Measurements from ENCODE around the gene CACNA1D. TPM values are rescaled to one million over a fixed set of nuclear protein-coding genes. Genes with fewer than 3 reads are reported as not detected.

CACNA1D gene
- total RNA-seq, 2 experiments from 2014 or later, result 0.13 to 0.17 TPM

GRCh38 chr3:53672981-53673380 is 178.6 kb downstream of the CACNA1D start:
- ChIA-PET CTCF (no interaction called here), POLR2A (no interaction called here)

DNA sequence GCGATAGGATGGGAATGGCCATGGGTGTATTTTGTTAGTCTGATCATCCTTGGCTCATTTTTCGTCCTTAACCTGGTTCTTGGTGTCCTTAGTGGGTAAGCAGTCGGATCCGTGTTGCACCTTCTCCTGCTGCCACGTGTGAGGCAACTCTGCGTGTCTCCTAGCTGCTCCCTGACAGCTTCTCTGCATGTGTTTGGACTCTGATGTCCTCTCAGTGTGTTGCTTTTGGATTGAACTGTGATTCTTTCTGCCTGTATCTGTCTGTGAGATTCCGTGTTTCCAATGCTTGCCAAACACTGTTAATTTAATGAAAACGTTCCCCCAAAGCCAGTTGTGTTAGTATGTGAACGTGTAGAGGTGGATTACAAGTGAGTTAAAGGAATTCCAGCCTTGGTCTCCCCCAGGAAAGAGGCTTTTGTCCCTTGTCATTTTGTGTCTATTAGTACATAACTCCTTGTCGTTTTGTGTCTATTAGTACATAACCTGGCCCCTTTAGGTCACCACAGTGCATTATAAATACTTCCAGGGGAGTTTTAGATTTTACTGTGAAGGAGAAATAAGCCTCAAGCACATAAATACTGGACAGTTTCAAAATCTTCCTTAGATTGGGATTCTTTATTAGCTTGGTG is 179.4 kb downstream of the CACNA1D start:
- ChIA-PET CTCF (interaction anchor here (0.6 kb wide), 1 partner anchor 515 kb away, joined by 3 read pairs; no protein-coding TSS in a partner anchor), POLR2A (no interaction called here)

DNA sequence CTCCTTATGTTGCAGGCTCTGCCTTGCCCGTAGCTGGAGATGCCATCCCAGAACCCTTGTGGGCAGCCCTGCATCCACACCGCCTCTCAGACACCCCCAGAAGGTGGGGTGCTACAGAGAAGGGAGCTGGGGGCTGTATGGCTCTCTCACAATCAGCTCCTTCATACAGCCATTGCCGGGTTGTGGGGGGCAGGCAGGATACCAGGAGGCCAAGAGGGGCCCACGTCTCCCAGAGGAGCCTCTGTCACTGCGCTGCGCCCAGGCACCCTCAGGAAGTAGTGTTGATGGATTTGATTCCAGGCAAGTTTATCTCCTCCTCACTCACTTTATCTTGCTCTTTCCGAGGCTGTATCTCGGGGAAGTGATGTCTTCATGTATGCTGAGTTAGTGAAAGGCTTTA is 180.2 kb downstream of the CACNA1D start:
- POLR2A ChIA-PET, result no interaction called here
- CTCF ChIA-PET, result no interaction called here

DNA sequence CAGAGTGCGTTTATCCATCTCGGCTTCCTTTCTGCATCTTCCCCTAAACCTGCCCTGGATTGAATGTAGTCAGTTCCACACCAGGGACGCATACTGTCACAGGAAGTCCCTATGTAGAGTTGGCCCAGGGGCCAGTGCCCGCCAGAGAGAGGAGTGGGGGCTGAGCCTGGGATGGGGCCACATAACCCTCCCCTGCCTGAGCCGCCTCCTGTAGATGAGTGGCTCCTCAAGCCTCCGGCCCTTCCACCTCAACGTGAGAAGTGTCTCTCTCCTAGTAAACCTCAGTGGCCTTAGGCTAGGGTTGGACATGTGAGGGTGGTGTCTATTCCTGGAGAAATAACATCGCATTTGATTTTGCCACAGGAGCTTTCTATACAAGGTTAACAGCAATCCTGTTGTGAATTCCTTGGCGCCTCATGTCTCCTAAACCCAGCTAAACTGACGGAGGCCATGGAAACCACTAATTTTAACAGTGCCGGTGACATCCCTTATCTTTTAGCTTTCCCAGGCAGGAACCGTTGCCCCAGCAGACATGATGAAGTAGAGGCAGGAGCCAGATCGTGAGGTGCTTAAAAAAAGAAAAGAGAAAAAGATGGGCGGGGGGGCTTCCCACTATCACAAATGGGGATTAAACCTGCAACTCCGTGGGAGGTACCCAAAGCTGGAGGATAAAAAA is 180.7 kb downstream of the CACNA1D start:
- CTCF ChIA-PET, result no interaction called here
- POLR2A ChIA-PET, result no interaction called here

GRCh38 chr3:53675942-53676341 is 181.5 kb downstream of the CACNA1D start:
- POLR2A ChIA-PET, result no interaction called here

GRCh38 chr3:53677413-53677812 is 183.0 kb downstream of the CACNA1D start:
- POLR2A ChIA-PET, result no interaction called here
- CTCF ChIA-PET, result no interaction called here

More at GRCh38 chr3:53675942-53676341, 181.5 kb downstream of the CACNA1D start:
- CTCF ChIA-PET, result no interaction called here

DNA sequence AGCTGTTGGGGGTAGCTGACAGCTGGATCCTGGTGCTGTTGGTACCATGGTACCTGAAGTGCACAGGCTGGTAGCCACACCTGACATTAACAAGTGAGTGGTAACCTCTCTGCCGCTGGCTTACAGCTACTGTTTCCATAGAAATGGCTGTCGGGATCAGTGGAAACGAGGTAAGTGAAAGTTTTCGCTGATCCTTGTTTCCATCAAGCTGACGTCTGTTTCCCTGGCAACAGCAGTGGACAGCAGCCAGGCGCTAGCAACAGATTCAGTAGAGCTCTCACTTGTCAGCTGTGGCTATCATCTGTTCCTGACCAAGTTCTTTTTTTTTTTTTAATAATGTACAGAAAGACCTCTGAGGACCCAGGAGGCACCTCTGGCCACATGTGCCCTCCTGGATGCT is 185.6 kb downstream of the CACNA1D start:
- CTCF ChIA-PET, result no interaction called here
- POLR2A ChIA-PET, result no interaction called here

DNA sequence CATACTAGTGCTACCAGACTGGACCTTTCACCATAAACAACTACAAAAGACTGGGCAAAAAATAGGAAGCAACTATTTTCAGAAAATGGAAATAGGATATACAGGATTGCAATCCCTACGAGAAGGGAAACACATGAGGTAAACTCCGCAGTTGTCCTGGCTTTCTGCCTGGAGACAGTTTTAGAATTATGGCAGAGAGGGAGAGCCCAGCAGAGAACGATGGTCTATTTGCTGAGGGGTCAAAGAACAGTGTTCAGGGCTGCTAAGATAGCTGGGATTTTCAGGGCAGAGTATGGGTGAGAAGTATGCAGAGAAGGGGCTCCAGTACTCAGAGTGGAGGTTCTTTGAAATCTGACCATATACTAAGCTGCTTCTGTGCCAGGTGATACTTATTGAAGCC is 188.4 kb downstream of the CACNA1D start:
- ChIA-PET POLR2A (no interaction called here), CTCF (no interaction called here)

GRCh38 chr3:53688066-53688465 is 193.7 kb downstream of the CACNA1D start:
- ChIA-PET POLR2A (no interaction called here), CTCF (no interaction called here)

- ChIA-PET CTCF (no interaction called here), POLR2A (no interaction called here)
Measured at GRCh38 chr3:53688989-53689388, 194.6 kb downstream of the CACNA1D start.

GRCh38 chr3:53689681-53690080 is 195.3 kb downstream of the CACNA1D start:
- CTCF ChIA-PET, result no interaction called here
- POLR2A ChIA-PET, result no interaction called here

DNA sequence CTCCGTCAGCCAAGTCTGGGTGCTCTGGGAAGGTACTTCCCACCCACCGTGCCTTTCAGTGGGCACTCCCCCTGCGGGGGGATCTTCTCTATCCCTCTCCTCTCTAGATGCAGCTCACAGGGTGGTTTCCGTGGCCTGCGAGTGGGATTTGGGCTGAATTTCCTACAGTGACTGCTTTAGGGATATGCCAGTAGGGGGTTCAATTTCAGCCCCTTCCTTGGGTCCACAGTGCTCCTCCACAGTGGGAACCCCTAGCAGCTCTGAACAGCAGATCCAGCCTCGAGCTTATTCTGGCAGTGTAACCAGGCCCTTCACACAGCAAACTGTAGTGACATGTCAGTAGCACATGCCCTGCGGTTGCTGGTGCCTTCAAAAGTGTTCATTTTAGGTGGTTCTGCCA is 196.1 kb downstream of the CACNA1D start:
- POLR2A ChIA-PET, result no interaction called here
- CTCF ChIA-PET, result no interaction called here

GRCh38 chr3:53691349-53691748 is 196.9 kb downstream of the CACNA1D start:
- ChIA-PET POLR2A (no interaction called here), CTCF (no interaction called here)

- POLR2A ChIA-PET, result no interaction called here
Measured at GRCh38 chr3:53691885-53692284, 197.5 kb downstream of the CACNA1D start.

GRCh38 chr3:53693451-53693850 is 199.0 kb downstream of the CACNA1D start:
- ChIA-PET POLR2A (no interaction called here), CTCF (no interaction called here)

More at GRCh38 chr3:53691885-53692284, 197.5 kb downstream of the CACNA1D start:
- CTCF ChIA-PET, result no interaction called here

GRCh38 chr3:53694046-53694445 is 199.6 kb downstream of the CACNA1D start:
- ChIA-PET POLR2A (no interaction called here), CTCF (no interaction called here)

DNA sequence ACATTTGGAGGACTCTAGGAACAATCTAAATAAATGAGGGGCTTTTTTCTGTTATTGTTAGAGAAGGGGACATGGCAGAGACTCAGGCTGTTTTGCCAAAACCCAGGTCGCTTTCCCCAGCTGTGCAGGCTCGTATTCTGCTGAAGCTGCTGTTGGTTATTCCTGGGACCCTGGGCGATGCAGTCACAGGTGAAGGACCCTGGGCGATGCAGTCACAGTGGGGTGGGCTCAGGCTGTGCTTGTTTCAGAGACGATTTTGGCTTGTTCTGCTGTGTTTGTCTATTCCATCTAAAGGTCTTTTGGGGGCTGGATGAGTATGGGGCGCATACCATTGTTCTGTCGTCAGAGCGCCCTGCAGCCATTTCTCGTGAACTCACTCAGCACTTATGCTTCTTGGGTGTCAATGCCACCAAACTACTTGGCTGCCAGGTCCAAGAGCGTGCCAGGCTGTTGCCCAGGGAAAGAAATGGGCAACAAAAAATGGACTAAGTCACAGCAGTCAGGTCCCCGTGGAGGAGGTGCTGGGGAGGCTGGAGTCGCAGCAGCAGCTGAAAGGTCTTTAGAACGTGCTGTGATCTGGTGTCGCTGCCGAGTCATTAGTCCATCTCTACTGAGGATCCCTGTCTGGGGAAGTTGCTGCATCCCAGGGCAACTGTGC is 200.4 kb downstream of the CACNA1D start:
- CTCF ChIA-PET, result no interaction called here
- POLR2A ChIA-PET, result no interaction called here

DNA sequence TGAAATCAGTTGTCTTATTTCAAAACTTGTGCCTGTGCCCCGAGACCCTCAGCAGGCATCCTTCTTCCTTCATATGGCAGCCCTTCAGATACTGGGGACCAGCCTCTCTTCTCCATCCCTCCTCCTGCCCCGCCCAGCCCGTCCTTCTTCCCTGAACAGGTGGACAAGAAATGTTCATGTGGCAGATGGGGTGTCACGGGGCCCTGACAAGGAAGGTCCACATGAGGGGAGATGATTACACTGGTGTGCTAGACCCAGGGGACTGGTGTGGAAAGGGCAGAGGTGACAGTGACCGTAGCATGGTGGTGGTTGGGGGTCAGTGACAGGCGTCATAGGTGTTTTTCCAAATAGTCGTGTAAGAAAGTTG is 200.9 kb downstream of the CACNA1D start:
- CTCF ChIA-PET, result no interaction called here
- POLR2A ChIA-PET, result no interaction called here

DNA sequence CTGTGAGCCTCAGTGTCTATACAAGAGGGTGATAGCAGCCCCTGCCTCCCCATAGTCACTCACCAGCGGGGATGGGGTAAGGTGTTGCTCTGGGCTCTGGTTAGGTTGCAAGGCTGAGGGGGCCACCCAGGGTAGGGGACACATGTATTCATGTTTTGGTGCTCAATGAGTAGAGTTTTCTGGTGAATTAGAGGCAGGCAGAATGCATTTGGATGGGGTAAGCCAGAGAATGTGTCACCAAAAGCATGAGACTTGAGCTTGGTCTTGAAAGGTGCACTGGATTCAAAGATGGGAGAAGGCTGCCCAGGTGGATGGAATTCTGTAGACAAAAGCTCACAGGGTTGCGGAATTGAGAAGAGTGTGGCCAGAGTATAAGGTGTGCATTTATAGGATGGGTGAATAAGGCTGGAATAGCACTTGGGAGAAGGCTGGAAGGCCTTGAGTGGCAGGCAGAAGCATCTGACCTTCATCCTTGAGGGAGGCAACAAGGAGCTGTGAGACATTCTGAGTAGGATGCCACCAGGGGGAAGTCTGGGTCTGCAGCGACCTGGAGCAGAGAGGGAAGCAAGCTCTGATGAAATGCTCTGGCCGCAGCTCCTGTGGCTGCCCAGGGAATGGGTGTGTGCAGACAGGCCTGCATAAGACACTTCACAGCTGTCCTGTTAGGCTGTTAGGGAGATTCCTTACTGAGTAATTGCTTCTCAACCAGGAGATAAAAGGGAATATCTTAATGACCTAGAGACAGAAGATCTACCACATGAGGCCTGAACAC is 202.2 kb downstream of the CACNA1D start:
- POLR2A ChIA-PET, result no interaction called here
- CTCF ChIA-PET, result no interaction called here

DNA sequence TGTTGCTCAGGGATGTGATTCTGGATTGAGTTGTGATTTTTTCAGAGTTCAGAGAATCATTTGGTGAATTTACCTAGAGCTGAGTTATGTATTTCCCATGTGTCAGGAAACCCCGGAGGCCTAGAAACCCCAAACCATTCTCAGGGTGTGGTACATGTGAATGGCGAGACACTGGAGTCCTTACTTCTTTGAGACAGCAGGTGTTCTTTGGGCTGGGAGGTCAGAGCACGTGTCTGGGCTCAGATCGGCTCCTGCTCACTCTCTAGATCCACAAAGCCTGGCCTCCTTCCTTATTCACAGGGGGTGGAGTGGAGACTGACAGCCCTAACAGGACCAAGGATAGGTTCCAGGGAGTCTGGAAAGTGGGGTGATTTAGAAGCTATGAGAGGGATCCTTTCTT is 206.0 kb downstream of the CACNA1D start:
- POLR2A ChIA-PET, result no interaction called here

More for the DNA sequence above, 206.0 kb downstream of the CACNA1D start:
- CTCF ChIA-PET, result no interaction called here

Measured in activated CD8-positive, alpha-beta memory T cell treated with anti-CD3 and anti-CD28 coated beads for 36 hours (primary cell).